NCI-H187 treated with DMSO at 0.1 percent for 48 hours (cell line): ENCODE measurements around the gene ZNF33B.
"Not testable (repeated sequence)": the region's sequence is repeated elsewhere in the genome, so short reads cannot be mapped to it uniquely, and the experiment has no call there.

ENCODE experiments used
- DNase-seq: peaks from one replicate; lab custom pipeline; 2025; lab: John Stamatoyannopoulos, UW

The ZNF33B gene

DNA sequence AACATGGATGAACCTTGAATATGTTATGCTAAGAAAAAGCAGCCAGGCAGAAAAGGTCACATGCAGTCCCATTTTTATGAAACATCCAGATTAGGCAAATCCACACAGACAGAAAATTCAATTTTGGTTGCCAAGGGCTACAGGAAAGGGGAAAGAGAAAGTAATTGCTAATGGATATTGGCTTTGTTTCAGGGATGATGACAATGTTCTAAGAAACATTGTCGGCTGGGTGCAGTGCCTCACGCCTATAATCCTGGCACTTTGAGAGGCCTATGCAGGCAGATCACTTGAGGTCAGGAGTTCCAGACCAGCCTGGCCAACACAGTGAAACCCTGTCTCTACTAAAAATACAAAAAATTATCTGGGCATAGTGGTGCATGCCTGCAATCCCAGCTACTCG, 23.0 kb downstream of the ZNF33B start:
- no peak for DNase-seq

DNA sequence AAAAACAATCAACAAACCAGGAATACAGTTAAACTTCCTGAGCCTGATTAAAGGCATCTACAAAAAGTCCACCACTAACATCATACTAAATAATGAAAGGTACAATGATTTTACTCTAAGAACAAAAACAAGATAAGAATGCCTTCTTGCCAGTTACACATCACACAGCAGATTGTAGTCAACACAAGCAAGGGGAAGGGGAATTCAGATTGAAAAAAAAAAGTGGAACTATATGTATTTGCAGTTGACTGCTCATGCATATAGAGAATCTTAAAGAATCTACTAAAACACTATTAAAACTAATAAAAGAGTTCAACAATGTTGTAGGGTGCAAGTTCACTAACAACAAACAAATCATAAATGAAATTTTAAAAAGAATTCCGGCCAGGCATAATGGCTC, 28.5 kb downstream of the ZNF33B start:
- DNase-seq = no peak

DNA sequence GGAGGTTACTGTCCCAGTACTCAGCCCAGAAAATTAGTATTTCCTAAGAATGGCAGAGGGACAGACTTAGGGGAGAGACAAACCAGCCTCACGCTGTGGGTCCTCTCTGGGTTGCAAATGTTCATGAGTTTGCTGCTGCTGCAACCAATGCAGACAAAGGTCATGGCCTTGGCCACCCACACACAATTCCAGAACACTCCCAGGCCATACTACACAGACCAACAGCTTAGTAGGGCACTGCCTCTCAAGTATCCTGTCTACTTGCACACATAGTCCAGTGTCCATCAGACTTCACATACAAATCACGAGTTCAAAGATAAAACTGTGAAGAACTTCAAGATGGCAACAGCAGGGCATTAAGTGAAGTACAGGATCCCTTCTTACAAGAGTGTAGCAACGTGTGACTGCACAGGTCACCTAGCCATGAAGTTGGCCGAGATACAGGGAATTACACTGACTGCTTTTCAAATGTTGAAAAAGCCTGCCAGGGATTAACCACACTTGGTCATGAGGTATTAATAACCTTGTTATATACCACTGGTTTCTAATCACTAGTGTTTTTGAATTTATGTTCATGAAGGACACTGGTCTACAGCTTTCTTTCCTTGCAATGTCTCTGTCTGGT, 40.0 kb downstream of the ZNF33B start:
- DNase-seq = no peak

DNA sequence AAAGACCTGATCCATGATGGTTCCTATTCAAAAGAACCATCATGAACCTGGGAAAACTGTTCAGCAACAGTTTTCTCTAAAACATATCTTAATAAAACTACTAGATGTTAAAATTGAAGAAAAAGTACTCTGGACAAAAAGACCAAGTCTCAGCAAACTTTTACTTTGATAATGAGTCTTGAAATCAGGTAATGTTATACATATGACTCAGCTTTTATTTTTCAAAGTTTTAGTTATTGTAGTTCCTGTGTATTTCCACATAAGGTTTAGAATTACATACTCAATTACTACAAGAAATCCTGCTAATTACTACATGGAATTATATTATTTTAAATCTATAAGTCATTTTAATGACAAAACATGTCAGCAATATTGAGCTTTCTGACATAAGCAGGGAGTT, 42.2 kb downstream of the ZNF33B start:
- no peak for DNase-seq

DNA sequence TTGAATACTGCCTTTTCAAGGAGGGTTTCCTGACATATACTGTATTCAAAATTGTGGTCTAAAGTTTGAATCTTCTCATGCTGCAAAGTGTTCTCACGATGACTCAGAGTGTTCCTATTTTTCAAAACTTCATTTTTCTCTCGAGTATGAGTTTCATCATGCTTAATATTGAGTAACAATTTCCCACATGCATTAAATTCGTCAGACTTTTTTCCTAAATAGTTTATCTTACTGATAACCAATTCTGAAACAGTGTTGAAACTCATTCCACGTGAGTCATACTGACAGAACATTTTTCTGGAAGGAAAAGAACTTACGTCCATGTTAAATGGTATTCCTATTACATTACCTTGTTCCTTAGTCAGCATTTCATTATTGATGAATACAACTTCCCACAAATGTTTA, 44.1 kb downstream of the ZNF33B start:
- DNase-seq = no peak

DNA sequence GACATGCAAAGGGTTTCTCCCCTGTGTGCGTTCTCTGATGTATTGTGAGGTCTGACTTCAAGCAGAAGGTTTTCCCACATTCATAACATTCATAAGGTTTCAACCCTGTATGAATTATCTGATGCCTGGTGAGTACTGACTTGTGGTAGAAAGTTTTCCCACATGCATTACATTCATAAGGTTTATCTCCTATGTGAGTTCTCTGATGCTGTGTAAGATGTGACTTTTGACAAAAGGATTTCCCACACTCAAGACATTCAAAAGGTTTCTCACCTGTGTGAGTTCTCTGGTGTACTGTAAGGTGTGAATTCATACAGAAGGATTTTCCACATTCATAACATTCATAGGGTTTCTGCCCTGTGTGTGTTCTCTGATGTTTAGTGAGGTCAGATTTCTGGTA, 45.1 kb downstream of the ZNF33B start:
- DNase-seq = no peak

DNA sequence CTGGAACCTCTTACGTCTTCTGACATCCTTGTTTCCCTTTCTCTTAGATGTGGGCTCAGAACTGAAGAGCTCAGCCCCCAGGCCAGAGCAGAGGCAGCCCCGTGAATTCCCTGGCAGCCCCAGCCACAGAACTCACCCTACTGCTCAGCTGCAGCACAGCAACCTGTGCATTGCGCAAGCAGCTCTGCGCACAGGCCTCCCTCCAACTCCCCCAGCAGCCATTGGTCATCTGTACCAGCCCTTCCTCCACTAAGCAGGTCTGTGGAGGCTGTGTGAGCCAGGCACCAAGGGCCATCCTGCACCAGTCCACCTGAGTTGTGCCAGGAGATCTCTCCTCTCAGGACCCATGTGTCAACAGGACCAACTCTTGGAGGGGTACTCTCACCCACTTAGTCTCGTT, 54.5 kb downstream of the ZNF33B start:
- DNase-seq = no peak

DNA sequence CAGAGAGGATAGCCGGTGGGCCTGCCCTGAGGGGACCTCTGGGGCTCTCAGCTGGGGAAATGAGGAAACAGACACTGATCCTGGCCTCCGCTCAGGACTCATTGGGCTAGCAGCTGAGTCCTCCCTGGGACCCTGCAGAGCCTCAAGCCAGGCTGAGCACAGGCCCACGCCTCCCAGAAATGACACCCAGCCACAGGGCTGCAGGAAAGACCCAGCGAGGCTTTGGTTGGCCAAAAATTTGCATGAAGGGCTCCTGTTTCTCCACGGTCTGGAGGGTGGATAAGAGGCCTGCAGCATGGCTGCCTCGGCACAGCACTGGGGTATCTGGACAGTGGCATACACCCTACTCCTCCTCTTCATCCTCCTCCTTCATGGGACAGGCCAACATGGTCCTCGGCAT, 60.4 kb downstream of the ZNF33B start:
- no peak for DNase-seq

DNA sequence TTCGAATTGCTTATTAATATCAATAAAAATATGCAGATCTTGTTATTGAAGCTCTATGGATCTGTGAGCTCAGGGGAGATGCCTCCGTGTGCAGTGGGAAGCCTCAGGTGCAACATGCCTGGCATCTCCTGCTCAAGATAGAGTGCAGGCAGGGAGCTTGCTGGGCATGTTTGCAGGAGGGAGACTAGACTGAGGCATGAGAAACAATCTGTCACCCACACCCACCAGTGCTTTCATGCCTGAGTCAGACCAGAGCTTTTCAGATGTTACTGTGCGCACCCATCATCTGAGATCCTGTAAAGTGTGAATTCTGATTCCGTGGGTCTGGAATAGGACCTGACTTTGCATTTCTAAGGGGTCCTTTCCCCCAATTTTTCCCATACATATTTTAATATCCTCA, 62.0 kb downstream of the ZNF33B start:
- DNase-seq = no peak

DNA sequence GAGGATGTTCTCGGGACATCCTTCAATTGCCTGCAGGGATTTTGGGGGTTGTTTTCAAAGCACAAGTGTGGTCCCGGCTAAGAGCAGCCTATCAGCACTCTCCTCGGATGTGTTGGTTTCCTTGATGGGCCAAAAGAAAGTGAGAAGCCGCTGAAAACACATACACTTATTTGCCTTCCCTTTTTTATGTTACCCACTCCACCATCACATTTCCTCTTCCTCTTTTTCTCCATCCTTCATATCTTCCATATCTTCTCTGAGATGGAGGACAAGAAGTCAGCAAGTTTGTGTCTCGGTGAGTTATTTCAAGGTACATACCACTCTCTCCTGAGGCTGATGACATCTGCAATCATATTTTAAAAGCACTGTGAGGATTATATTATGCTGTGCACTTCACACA, 64.0 kb downstream of the ZNF33B start:
- no peak for DNase-seq

DNA sequence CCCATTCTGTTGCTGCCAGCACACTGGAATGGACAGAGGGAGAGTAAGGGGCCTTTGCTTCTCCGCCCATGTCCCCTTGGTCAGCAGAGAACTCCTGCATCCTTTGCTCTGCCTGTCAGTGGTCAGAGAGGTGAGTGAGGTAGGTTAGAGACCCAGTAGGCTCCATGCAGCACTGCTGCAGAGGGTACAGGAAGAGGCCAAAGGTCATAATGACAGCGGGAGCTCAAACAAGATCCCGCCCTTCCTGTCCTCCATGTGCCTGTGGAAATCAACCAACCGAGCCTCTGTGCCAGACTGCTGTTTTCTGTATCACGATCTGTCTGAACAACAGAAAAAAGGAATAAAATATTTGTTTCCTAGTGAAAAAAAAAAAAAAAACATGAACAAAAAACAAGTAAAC, 81.4 kb downstream of the ZNF33B start:
- no peak for DNase-seq

DNA sequence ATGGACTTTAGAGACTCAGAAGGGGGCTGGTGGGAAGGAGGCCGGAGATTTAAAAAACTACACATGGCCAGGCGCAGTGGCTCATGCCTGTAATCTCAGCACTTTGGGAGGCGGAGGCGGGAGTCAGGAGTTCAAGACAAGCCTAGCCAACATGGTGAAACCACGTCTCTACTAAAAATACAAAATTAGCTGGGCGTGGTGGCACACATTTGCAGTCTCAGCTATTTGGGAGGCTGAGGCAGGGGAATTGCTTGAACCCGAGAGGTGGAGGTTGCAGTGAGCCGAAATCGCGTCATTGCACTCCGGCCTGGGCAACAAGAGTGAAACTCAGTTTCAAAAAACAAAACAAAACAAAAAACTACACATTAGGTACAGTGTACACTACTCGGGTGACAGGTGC, 84.8 kb downstream of the ZNF33B start:
- not testable (repeated sequence) for DNase-seq

DNA sequence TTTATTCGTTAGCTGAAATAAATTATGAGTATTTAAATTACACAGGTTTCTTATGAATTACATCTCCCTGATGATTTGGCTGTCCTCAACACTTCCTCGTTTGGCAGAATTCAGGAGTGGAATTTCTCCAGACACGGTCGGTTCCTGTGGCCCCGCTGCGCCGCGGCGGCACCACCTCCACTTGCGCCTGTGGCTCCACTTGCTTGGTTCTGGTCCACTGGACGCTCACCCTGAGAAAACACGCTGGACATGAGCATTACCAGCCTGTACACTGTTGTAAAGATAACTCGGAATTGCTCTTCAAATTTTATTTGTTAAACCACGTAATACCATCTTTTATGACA, 85.3 kb downstream of the ZNF33B start:
- no peak for DNase-seq

DNA sequence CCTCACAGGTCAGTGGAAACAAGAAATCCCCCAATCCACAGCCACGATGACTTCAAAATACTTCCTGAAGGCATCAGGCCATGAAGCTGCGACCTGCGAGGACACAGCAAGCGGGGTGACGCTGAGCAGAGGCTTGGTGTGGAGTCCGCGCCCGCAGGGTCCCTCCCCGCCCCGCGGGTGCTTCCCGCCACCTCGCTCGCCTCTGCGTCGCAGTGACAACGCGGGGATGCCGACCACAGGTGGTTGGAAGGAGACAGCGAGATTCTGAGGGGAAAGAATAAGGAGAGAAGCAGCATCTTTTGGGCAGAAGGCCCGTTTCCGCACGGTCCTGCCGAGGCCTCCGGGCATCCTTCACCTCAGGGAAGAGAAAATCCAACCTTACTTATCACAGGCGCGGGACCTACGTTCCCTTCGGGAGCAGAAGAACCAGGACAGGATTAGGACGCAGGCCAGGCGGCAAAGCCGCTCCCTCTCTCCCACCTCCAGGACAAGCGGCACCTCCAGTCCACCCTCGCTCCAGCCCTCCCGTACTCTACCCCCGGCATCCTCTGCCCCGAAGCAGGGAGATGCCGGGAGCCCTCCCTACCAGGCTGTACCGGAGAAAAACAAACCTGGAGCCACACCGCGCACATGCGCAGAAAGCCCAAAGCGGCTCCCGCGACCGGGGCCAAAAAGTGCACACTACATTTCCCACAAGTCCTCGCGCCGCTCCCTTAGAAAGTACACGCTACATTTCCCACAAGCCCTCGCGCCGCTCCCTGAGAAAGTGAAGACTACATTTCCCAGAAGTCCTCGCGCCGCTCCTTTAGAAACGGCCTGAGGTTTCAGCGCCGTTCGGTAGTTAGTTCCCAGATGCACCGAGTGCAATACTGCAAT, 85.9 kb downstream of the ZNF33B start:
- peak; percentile 59 for DNase-seq

DNA sequence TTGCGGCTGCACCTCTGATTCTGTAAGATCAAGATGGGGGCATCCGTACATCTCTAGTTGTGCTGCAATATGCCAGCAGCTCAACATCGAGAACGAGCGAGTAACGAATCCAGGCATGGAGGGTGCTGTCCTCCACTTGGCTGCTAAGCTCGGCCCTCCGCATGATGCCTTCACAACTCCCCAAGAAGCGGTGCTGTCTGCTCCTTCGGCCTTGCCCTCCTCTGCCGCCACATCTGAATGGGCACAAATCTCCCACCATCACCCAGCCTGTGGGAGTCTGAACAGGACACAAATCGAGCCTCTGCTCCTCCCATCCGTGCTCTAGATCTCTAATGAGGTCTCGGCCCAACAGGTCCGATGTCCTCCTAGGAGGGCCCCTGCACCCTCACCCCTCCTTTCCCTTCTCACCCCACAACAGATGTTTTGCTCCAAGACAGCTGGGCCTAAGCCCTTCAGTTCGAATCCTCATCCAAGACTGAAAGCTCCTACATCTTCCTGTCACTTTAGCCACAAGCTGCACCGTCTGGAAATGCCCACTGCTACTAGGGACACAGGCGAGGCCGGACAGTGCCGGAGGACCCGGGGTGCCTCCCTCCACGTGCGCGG, 86.7 kb downstream of the ZNF33B start:
- DNase-seq = no peak

DNA sequence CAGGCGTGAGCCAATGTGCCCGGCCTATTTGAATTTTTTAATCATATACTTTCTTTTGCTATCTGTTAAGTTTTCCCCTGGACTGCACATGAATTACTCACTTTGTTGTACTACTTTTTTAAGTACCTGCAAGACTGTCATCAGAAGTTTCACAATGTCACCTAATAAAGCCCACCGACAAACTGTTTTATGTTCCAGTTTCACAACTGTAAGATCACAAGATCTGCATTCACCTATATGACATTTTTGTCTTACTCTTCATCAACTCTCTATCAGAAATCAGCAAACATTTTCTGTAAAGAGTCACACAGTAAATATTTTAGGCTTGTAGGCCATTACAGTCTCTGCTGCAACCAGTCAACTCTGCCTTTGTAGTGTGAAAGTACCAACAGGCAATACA, 88.5 kb downstream of the ZNF33B start:
- no peak for DNase-seq

DNA sequence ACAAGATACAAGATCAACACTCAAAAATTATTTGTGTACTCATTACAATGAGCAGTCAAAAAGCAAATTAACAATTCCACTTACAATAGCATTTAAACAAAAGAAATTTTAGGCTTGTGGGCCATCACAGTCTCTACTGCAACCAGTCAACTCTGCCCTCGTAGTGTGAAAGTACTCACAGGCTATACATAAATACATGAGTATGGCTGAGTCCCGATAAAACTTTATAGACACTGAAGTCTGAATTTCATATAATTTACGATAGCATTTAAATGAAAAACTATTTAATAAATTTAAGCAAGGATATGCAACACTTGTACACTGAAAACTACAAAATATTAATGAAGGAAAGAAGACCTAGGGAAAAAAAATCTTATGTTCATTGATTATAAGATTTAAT, 90.1 kb downstream of the ZNF33B start:
- DNase-seq = no peak

DNA sequence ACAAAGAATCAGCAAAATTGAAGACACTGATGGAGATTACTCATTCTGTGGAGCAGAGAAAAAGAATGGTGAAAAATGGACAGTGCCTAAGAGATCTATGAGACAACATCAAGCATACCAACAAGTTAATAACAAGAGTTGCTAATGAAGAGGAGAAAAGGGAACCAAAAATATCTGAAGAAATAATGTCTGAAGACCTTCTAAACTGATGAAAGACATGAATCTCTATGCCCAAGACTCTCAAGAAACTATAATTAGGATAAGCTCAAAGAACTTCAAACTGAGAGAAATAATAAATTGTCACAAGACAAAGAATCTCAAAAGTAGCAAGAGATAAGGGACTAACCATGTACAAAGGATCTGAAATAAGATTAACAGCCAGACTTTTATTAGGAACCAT, 93.4 kb downstream of the ZNF33B start:
- DNase-seq = no peak

DNA sequence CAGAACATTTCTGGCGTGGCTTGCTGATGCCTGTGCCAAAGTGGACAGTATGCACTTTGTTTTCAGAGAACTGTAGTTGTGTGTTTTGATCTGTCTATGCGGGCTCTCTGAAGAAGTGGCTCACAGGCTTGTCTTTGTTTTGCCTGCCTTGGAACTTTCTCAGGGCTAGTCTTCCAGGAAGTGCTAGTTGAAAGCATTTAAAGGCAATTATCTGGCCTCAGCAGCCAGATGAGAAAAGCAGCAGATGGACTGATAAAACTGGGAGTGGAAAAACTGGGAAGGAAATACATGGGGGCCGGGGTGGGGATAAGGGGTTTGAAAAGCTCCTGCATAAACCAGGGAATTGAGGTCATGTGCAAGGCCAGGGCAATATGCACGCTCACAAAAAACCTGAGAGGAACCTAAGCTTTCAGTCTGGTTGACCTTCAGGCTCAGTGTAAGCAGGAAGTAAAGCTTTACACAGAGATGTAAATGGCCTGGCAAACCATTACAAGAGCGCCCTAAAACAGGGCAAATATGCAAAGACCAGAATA, 94.5 kb downstream of the ZNF33B start:
- DNase-seq = no peak
